H1 (cell line): ENCODE results near the gene PRSS21. TPM values are rescaled to one million over a fixed set of nuclear protein-coding genes. Genes with fewer than 3 reads are reported as not detected.

Source experiments
- CTCF ChIA-PET: fragments of 300-600 bp; sonication (Branson Sonifier 250); formaldehyde crosslinking; loops from one replicate; lab custom pipeline; 2021; ENCODE audit not compliant: partially characterized antibody; lab: Charles Lee
- POLR2A ChIA-PET: fragments of 300-600 bp; sonication (Branson Sonifier 250); formaldehyde crosslinking; loops from one replicate; lab custom pipeline; 2021; ENCODE audit warnings: inconsistent platforms; ENCODE audit not compliant: partially characterized antibody; lab: Charles Lee
- DNase-seq, 2 experiments: peaks; one replicate each; pipeline versions ENCODE4 v3.0.0 to v3.0.0-alpha.2; 2010 to 2022; ENCODE audit warnings: low spot score in 2 of 2, low read depth in 1 of 2, mixed read lengths in 1 of 2
- FAIRE-seq: peaks from 2 replicates; lab custom pipeline; 2011; peaks lifted over from hg19 to GRCh38; lab: Jason Lieb, UNC
- H2AFZ ChIP-seq: 2 replicates; pipeline ENCODE4 v1.8.1; 2012; ENCODE audit warnings: low read length, inconsistent platforms
- H2AK5ac ChIP-seq: 2 replicates; pipeline ENCODE4 v1.6.1; 2013; ENCODE audit warnings: low read depth, low read length
- H2BK120ac ChIP-seq: replicated peaks from 2 replicates; pipeline ENCODE3; 2013; ENCODE audit warnings: low read depth, low read length, inconsistent platforms
- H2BK12ac ChIP-seq: 2 replicates; pipeline ENCODE4 v1.6.1; 2013; ENCODE audit warnings: low read depth, low read length
- H2BK15ac ChIP-seq: 2 replicates; pipeline ENCODE4 v1.6.1; 2013; ENCODE audit warnings: low read length
- H2BK20ac ChIP-seq: 2 replicates; pipeline ENCODE4 v1.6.1; 2013; ENCODE audit warnings: low read length
- H2BK5ac ChIP-seq: 2 replicates; pipeline ENCODE4 v1.6.1; 2013; ENCODE audit warnings: low read depth, low read length
- H3K14ac ChIP-seq: 2 replicates; pipeline ENCODE4 v1.6.1; 2013; ENCODE audit warnings: inconsistent platforms; ENCODE audit not compliant: insufficient read length
- H3K18ac ChIP-seq: 2 replicates; pipeline ENCODE4 v1.6.1; 2013; ENCODE audit warnings: low read length; ENCODE audit errors: extremely low read depth
- H3K23ac ChIP-seq: 2 replicates; pipeline ENCODE4 v1.6.1; 2013; ENCODE audit warnings: inconsistent platforms; ENCODE audit not compliant: insufficient read length
- H3K23me2 ChIP-seq: 2 replicates; pipeline ENCODE4 v1.6.1; 2013; ENCODE audit warnings: low read depth, low read length
- H3K27ac ChIP-seq: 2 replicates; pipeline ENCODE4 v1.6.1; 2011; ENCODE audit warnings: low read depth, low read length, inconsistent platforms
- H3K27me3 ChIP-seq, 4 experiments: replicated peaks in 1 of 4; 1 replicate in 1 of 4; 2 replicates in 3 of 4; pipeline versions ENCODE4 v1.6.1 to v1.8.1; 2011 to 2013; ENCODE audit warnings: low read length in 3 of 4, mild to moderate bottlenecking in 3 of 4, inconsistent platforms in 2 of 4, mixed read lengths in 2 of 4, moderate library complexity in 1 of 4; ENCODE audit not compliant: control insufficient read depth in 3 of 4, insufficient read depth in 3 of 4; ENCODE audit errors: extremely low read depth in 1 of 4
- H3K36me3 ChIP-seq, 4 experiments: 2 replicates each; pipeline versions ENCODE4 v1.6.1 to v1.8.1; 2011 to 2013; ENCODE audit warnings: mild to moderate bottlenecking in 4 of 4, low read length in 3 of 4, moderate library complexity in 2 of 4, control low read depth in 1 of 4, inconsistent platforms in 1 of 4; ENCODE audit not compliant: insufficient read depth in 4 of 4, control insufficient read depth in 2 of 4
- H3K4ac ChIP-seq: replicated peaks from 2 replicates; pipeline ENCODE3; 2013; ENCODE audit warnings: low read length, low read depth, mixed read lengths, inconsistent platforms; ENCODE audit not compliant: insufficient read length
- H3K4me1 ChIP-seq, 4 experiments: replicated peaks in 1 of 4; 1 replicate in 1 of 4; 2 replicates in 3 of 4; pipeline versions ENCODE4 v1.6.1 to v1.8.1; 2011 to 2013; ENCODE audit warnings: low read length in 3 of 4, inconsistent platforms in 2 of 4, mixed read lengths in 1 of 4; ENCODE audit not compliant: insufficient read depth in 4 of 4, control insufficient read depth in 3 of 4
- H3K4me2 ChIP-seq, 2 experiments: 2 replicates each; pipeline versions ENCODE4 v1.6.1 to v1.8.1; 2011 to 2013; ENCODE audit warnings: low read depth in 2 of 2, low read length in 2 of 2, control low read depth in 1 of 2, inconsistent platforms in 1 of 2, mild to moderate bottlenecking in 1 of 2; ENCODE audit not compliant: insufficient read depth in 1 of 2
- H3K4me3 ChIP-seq, 4 experiments: fragments of 200-600, 300-600 bp in 1 of 4; sonication (generic), shearing (Covaris generic), sonication (Bioruptor Twin) in 1 of 4; 2 replicates each; pipeline versions ENCODE4 v1.5.1 to v1.8.1; 2011 to 2016; ENCODE audit warnings: low read length in 4 of 4, low read depth in 3 of 4, control low read depth in 2 of 4, inconsistent platforms in 2 of 4, mild to moderate bottlenecking in 2 of 4, mixed read lengths in 1 of 4, moderate library complexity in 1 of 4; ENCODE audit not compliant: insufficient read depth in 2 of 4; ENCODE audit errors: extremely low read depth in 1 of 4
- H3K56ac ChIP-seq: replicated peaks from 2 replicates; pipeline ENCODE3; 2013; ENCODE audit warnings: low read depth, mild to moderate bottlenecking, mixed read lengths, low read length, inconsistent platforms; ENCODE audit not compliant: insufficient read length
- H3K79me1 ChIP-seq: 2 replicates; pipeline ENCODE4 v1.6.1; 2013; ENCODE audit warnings: low read depth, low read length, control low read depth
- H3K79me2 ChIP-seq, 2 experiments: 2 replicates each; pipeline versions ENCODE4 v1.6.1 to v1.8.1; 2012 to 2013; ENCODE audit warnings: low read length in 2 of 2, mild to moderate bottlenecking in 2 of 2, inconsistent platforms in 1 of 2; ENCODE audit not compliant: insufficient read depth in 2 of 2, control insufficient read depth in 1 of 2
- H3K9ac ChIP-seq, 4 experiments: replicated peaks in 1 of 4; 1 replicate in 1 of 4; 2 replicates in 3 of 4; pipeline versions ENCODE4 v1.6.1 to v1.8.1; 2011 to 2013; ENCODE audit warnings: low read depth in 3 of 4, low read length in 3 of 4, control low read depth in 2 of 4, mild to moderate bottlenecking in 2 of 4, moderate library complexity in 2 of 4, inconsistent platforms in 1 of 4; ENCODE audit errors: extremely low read depth in 1 of 4
- H3K9me3 ChIP-seq, 2 experiments: 2 replicates each; pipeline versions ENCODE4 v1.6.1 to v1.8.1; 2012 to 2013; ENCODE audit warnings: mild to moderate bottlenecking in 2 of 2, moderate library complexity in 2 of 2, control low read depth in 1 of 2, inconsistent platforms in 1 of 2, low read depth in 1 of 2, low read length in 1 of 2, mixed read lengths in 1 of 2; ENCODE audit not compliant: insufficient read depth in 2 of 2
- H4K20me1 ChIP-seq, 2 experiments: replicated peaks in 1 of 2; 2 replicates each; pipeline versions ENCODE3 to v1.8.1; 2011 to 2013; ENCODE audit warnings: inconsistent platforms in 2 of 2, low read length in 2 of 2, mild to moderate bottlenecking in 1 of 2; ENCODE audit not compliant: insufficient read depth in 2 of 2, control insufficient read depth in 1 of 2
- H4K5ac ChIP-seq: 2 replicates; pipeline ENCODE4 v1.6.1; 2013; ENCODE audit warnings: low read length, low read depth, mixed read lengths, inconsistent platforms; ENCODE audit not compliant: insufficient read length
- H4K8ac ChIP-seq: 2 replicates; pipeline ENCODE4 v1.8.0; 2013; ENCODE audit warnings: mild to moderate bottlenecking, moderate library complexity, low read length, inconsistent platforms; ENCODE audit not compliant: insufficient read depth; ENCODE audit errors: extremely low read depth
- H4K91ac ChIP-seq: replicated peaks from 2 replicates; pipeline ENCODE3; 2013; ENCODE audit warnings: low read length, mixed read lengths, inconsistent platforms; ENCODE audit not compliant: insufficient read length
- CEBPB ChIP-seq: IDR thresholded peaks from 2 replicates; pipeline ENCODE4 v1.6.1; 2012; ENCODE audit warnings: low read depth, low read length
- EGR1 ChIP-seq: IDR thresholded peaks from 2 replicates; pipeline ENCODE4 v1.6.1; 2011; ENCODE audit warnings: low read depth, low read length, borderline replicate concordance
- GABPA ChIP-seq: IDR thresholded peaks from 2 replicates; pipeline ENCODE4 v1.6.1; 2011; ENCODE audit warnings: mild to moderate bottlenecking, low read length, moderate library complexity, borderline replicate concordance; ENCODE audit not compliant: insufficient read depth
- HDAC2 ChIP-seq, 2 experiments: fragments of 300-600 bp in 1 of 2; sonication (generic) in 1 of 2; IDR thresholded peaks; 2 replicates each; pipeline ENCODE4 v1.6.1; 2011 to 2012; ENCODE audit warnings: low read depth in 2 of 2, low read length in 2 of 2, mild to moderate bottlenecking in 2 of 2, moderate library complexity in 2 of 2, borderline replicate concordance in 1 of 2, inconsistent platforms in 1 of 2
- SP4 ChIP-seq: IDR thresholded peaks from 2 replicates; pipeline ENCODE4 v1.6.1; 2012; ENCODE audit warnings: low read length, inconsistent platforms
- SUZ12 ChIP-seq: fragments of 200-600 bp; sonication (generic); IDR thresholded peaks from 2 replicates; pipeline ENCODE4 v1.6.1; 2012; ENCODE audit warnings: mild to moderate bottlenecking, inconsistent platforms, low read length, moderate library complexity, mixed read lengths
- WGBS, 2 experiments: shearing (Covaris generic) in 1 of 2; methylation state at CpG; one replicate each; pipeline versions ENCODE4 v1.1.6 to v1.1.7; 2013 to 2015; ENCODE audit warnings: low lambda C conversion rate in 2 of 2, mixed read lengths in 2 of 2, inconsistent platforms in 1 of 2, low coverage in 1 of 2, missing lambda C conversion rate in 1 of 2; ENCODE audit not compliant: insufficient replicate concordance in 2 of 2, insufficient coverage in 1 of 2, insufficient read length in 1 of 2; ENCODE audit errors: extremely low coverage in 1 of 2, missing lambda C conversion rate in 1 of 2; 5-methylcytosine and 5-hydroxymethylcytosine counted together
- polyA plus RNA-seq, 7 experiments: library from polyadenylated mRNA; depleted of rRNA in 3 of 7; stranded (reverse) in 5 of 7; unstranded in 2 of 7; fragments of >200 nt in 5 of 7; fragments of 200-250 nt in 2 of 7; gene quantifications; 1 replicate in 5 of 7; 2 replicates in 1 of 7; 4 replicates in 1 of 7; pipeline versions ENCODE4 v1.2.1 to v1.2.3, GENCODE V29; 2011 to 2013; ENCODE audit warnings: missing spikeins in 2 of 7, mixed read lengths in 2 of 7
- total RNA-seq: library from RNA; stranded (reverse); fragmentation: NEBNext Ultra II Directional; extraction: Animal tissue kit (Norgen Biotek cat#: 25700); gene quantifications from 2 replicates; pipeline ENCODE4 v1.2.1, GENCODE V29; 2021

The PRSS21 gene
- total and polyA plus RNA-seq, 2 of the 8 experiments (the other 6 are each of a cell fraction or from before 2014, with no cell fraction given) = 0.76 to 1.0 TPM

DNA sequence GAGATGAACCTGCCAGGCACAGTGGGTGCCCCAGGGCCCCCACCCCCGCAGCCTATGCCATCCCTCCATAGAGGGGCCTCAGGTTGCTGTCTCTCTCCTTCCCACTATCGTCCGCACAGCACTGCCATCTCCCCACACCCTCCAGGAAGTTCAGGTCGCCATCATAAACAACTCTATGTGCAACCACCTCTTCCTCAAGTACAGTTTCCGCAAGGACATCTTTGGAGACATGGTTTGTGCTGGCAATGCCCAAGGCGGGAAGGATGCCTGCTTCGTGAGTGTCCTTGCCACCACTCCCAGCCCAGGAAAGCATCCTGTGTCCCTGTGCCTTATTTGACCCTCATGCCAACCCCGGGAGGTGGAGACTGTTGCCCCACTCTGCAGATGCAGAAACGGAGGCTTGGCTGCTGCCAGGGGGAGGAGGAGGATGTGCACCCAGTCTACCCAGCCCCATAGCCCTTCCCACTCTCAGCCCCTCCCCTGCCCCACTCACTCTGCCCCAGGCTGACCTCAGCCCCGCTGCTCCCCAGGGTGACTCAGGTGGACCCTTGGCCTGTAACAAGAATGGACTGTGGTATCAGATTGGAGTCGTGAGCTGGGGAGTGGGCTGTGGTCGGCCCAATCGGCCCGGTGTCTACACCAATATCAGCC lies 3.9 kb downstream of the PRSS21 start:
- peaks cover 0 to 4% (median 0%) of the 10 kb centered on the region in 4 experiments; a peak in 1 of 7 replicates for H3K4me1 ChIP-seq
- H3K4me3 ChIP-seq = no peak overlapping the region
- H3K23me2 ChIP-seq = no peaks in the 10 kb centered on the region
- no peak overlapping the region for H2AFZ ChIP-seq
- H3K4ac ChIP-seq = no peak overlapping the region
- no peak overlapping the region for H3K27ac ChIP-seq
- H3K56ac ChIP-seq = no peak overlapping the region
- H3K9me3 ChIP-seq = no peaks in the 10 kb centered on the region
- no peak overlapping the region for H2BK20ac ChIP-seq
- H3K23ac ChIP-seq = no peak overlapping the region
- H3K27me3 ChIP-seq = no peaks in the 10 kb centered on the region
- H2BK12ac ChIP-seq = no peak overlapping the region
- 0 out of 2 replicates have a peak overlapping the region, but pooled peaks have one; percentile 46 for H2BK15ac ChIP-seq
- H2BK120ac ChIP-seq = no peak overlapping the region
- H3K79me1 ChIP-seq = no peaks in the 10 kb centered on the region
- TF ChIP-seq EGR1 (no peak), GABPA (no peak), CEBPB (no peak), SUZ12 (no peak), SP4 (no peak), HDAC2 (IDR thresholded peaks at IDR 0.05; ENCODE audit: borderline replicate concordance in 1 of 2, low read depth in 2 of 2, low read length in 2 of 2) (no peak)
- no peak overlapping the region for H3K9ac ChIP-seq
- no peak overlapping the region for H3K18ac ChIP-seq
- 82% methylated on average over 14 of the region's 14 CpGs; no CpG with 5 or more reads in 1 of the 2 experiments for WGBS, 2 experiments
- CTCF ChIA-PET = interaction anchor here (0.9 to 3.9 kb wide), 7 partner anchors 10 to 124 kb away, joined by 3 to 22 read pairs (median 5); partner anchors contain the start of genes FLYWCH2 and PRSS41
- H3K79me2 ChIP-seq = no peaks in the 10 kb centered on the region
- H4K91ac ChIP-seq = no peak overlapping the region
- H3K36me3 ChIP-seq = no peaks in the 10 kb centered on the region
- H4K5ac ChIP-seq = no peak overlapping the region
- no peak overlapping the region for H3K14ac ChIP-seq
- FAIRE-seq (no peak), DNase-seq (no peak)
- no peak overlapping the region for H3K4me2 ChIP-seq
- no peaks in the 10 kb centered on the region for H4K20me1 ChIP-seq
- POLR2A ChIA-PET = interaction anchor here (1.4 kb wide), 2 partner anchors 42 to 63 kb away, joined by 5 read pairs; no protein-coding TSS in a partner anchor
- peak overlapping the region; percentile 14; the same call in 1 of the 2 replicates for H4K8ac ChIP-seq
- H2AK5ac ChIP-seq = no peak overlapping the region
- no peak overlapping the region for H2BK5ac ChIP-seq
